Esophagus muscularis mucosa (tissue), 3 donors: Measurements from ENCODE around the gene GRK1.

Experiments used
- POLR2AphosphoS5 ChIP-seq, 2 donors: sonication (generic); formaldehyde crosslinking; IDR thresholded peaks; one replicate each; pipeline ENCODE4 v1.6.1; 2017; ENCODE audit warnings: antibody characterized with exemption in 2 of 2
- TF ChIP-seq, protein P1 (sequence below), 3 experiments: fragments of 200-600 bp in 2 of 3; fragments of 450-650 bp in 1 of 3; sonication (generic) in 2 of 3; IDR thresholded peaks; one replicate each; pipeline ENCODE4 v1.5.1; 2017 to 2019; ENCODE audit warnings: antibody characterized with exemption in 3 of 3, mild to moderate bottlenecking in 2 of 3, moderate library complexity in 1 of 3

GRCh38 chr13:113647351-113648215 lies 19.4 kb upstream of the GRK1 start:
- TF ChIP-seq, protein P1, sequence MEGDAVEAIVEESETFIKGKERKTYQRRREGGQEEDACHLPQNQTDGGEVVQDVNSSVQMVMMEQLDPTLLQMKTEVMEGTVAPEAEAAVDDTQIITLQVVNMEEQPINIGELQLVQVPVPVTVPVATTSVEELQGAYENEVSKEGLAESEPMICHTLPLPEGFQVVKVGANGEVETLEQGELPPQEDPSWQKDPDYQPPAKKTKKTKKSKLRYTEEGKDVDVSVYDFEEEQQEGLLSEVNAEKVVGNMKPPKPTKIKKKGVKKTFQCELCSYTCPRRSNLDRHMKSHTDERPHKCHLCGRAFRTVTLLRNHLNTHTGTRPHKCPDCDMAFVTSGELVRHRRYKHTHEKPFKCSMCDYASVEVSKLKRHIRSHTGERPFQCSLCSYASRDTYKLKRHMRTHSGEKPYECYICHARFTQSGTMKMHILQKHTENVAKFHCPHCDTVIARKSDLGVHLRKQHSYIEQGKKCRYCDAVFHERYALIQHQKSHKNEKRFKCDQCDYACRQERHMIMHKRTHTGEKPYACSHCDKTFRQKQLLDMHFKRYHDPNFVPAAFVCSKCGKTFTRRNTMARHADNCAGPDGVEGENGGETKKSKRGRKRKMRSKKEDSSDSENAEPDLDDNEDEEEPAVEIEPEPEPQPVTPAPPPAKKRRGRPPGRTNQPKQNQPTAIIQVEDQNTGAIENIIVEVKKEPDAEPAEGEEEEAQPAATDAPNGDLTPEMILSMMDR (IDR thresholded peaks at IDR 0.05): no peak
- TF ChIP-seq POLR2AphosphoS5 (IDR thresholded peaks at IDR 0.05): peak; percentile 76 to 78
